Activated CD4-positive, CD25-positive, alpha-beta regulatory T cell treated with anti-CD3 and anti-CD28 coated beads, Interleukin-2, amount 50 U/mL, for 24 hours (primary cell): Measurements from ENCODE around the gene SFXN1.
"Not testable (repeated sequence)": the region's sequence is repeated elsewhere in the genome, so short reads cannot be mapped to it uniquely, and the experiment has no call there.

Experiments used
- ATAC-seq, 2 donors: fragments of 150-1000 bp; cut with Tn5 transposase; one replicate each; pipeline ENCODE4 v1.10.0; 2021; ENCODE audit warnings: mild to moderate bottlenecking in 1 of 2, moderate library complexity in 1 of 2

SFXN1 gene

GRCh38 chr5:175501759-175502158 is 23.4 kb downstream of the SFXN1 start:
- no peak for ATAC-seq

- ATAC-seq, result peak; percentile 67 to 78
These were observed 29.3 kb downstream of the SFXN1 start for GRCh38 chr5:175507671-175508070.

GRCh38 chr5:175508896-175509295 is 30.5 kb downstream of the SFXN1 start:
- no peak for ATAC-seq

GRCh38 chr5:175513297-175513696 is 34.9 kb downstream of the SFXN1 start:
- no peak for ATAC-seq

- no peak for ATAC-seq
These were observed 35.4 kb downstream of the SFXN1 start for GRCh38 chr5:175513726-175514125.

- ATAC-seq, result peak in 1 of 2 donors; percentile 2
These were observed 38.8 kb downstream of the SFXN1 start for GRCh38 chr5:175516933-175517823.

GRCh38 chr5:175517824-175518450 is 39.6 kb downstream of the SFXN1 start:
- ATAC-seq, result peak; percentile 73 to 75

DNA sequence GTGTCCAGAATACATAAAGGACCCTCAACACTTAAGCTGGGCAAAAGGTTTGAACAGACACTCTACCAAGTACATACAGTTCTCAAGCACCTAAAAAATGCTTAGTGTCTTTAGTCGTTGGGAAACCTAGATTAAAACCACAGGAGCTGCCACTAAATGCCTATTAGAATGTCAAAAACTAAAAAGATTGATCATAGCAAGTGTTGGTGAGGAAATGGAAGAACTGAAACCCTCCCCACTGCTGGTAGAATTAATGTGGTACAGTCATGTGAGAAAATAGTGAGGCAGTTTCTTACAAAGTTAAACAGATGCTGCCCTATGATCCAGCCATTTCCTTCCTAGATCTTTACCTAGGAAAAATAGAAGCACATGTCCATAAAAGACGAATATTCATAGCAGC is 40.6 kb downstream of the SFXN1 start:
- ATAC-seq, result no peak

- no peak for ATAC-seq
These were observed 42.0 kb downstream of the SFXN1 start for GRCh38 chr5:175520321-175520720.

GRCh38 chr5:175520873-175521272 is 42.5 kb downstream of the SFXN1 start:
- ATAC-seq, result peak in 1 of 2 donors; percentile 9

- ATAC-seq, result peak; percentile 42 to 55
These were observed 43.0 kb downstream of the SFXN1 start for GRCh38 chr5:175521313-175521833.

- no peak for ATAC-seq
These were observed 44.9 kb downstream of the SFXN1 start for GRCh38 chr5:175523292-175523691.

DNA sequence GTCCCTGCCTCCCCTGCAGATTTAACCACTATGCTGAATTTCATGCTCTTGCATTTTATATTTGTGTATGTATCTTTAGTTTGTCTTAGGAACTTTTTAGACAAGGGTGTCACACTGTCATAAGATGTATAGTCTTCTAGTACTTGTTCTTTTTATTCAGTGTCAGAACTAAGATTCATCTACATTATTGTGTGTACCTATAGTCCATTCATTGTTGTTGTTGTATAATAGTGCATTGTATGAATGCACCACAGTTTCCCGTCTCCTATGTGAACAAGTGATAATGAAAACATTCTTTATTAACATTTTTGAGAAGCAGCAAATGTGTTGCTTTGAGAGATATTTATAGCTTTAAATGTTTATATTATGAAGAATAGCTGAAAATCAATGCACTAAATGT is 45.9 kb downstream of the SFXN1 start:
- no peak for ATAC-seq

GRCh38 chr5:175526691-175527090 is 48.3 kb downstream of the SFXN1 start:
- ATAC-seq, result no peak

DNA sequence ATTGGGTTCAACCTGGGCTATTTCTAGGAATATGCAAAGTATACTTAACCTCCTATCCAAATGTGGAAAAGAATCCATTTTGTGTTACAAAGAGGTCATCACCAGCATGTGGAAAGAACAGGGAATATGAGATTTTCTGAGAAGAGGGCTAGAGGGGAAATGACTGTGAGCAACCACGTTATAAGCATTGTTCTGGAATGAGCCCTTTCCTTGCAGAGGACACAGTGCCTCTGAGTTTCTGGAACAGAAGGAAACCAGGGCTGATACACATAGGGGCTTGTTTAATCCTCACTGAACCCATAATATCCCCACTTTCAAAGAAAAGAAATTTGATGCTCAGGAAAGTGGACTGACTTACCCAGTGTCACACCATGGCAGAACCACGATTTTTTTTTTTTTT is 53.0 kb downstream of the SFXN1 start:
- ATAC-seq, result no peak

DNA sequence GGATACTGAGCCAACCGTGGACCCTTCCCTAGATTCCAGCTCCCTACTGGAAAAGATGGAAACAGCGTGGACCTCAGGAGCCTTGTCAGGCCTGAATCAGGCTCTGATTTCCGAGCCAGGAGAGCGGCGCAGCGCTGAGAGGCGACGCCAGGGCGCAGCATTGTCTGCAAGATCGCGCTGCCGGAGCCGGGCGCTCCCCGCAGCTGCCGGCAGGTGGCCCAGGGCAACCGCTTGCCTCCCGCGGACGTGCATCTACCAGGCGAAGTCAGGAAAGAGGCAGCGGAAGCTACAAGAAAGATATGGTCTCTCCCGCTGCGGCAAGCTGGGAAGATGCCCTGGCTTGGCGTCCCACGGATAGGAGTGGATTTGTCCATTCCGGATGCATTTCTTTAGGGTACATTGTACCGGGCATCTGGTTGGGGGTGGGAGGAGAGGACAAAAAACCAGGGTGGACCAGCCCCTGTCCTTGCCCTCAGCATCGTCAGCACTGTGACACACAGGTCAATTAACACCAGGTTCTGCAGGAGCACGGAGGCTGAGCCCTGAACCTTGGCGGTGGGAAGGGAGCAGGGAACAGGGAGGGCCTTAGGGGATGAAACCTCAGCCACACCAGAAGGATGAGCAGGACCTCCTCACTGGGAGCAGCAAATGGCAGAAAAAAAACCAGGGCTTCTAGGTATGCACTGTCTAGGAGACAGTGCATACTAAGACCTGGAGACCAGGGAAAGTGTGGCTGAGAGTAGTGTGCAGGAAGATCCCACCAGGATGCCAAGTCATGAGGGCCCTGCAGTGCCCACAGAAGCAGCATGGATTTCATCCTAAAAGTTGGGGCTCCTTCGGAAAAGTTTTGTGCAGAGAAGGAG is 55.9 kb downstream of the SFXN1 start:
- ATAC-seq, result peak; percentile 92 to 95

DNA sequence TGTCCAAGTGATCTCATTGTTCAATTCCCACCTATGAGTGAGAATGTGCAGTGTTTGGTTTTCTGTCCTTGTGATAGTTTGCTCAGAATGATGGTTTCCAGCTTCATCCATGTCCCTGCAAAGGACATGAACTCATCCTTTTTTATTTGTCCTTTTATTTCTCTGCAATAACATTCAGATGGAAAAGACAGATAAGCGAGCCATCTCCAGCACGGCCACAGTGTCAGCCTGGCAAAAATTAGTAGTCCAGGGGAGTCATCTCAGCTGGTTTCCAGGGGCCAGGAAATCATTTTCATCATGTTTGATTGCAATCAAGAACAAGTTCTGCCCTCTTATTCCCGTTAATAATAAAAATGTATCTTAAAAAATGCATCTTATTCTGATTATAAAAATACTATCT is 57.0 kb downstream of the SFXN1 start:
- not testable (repeated sequence) for ATAC-seq

DNA sequence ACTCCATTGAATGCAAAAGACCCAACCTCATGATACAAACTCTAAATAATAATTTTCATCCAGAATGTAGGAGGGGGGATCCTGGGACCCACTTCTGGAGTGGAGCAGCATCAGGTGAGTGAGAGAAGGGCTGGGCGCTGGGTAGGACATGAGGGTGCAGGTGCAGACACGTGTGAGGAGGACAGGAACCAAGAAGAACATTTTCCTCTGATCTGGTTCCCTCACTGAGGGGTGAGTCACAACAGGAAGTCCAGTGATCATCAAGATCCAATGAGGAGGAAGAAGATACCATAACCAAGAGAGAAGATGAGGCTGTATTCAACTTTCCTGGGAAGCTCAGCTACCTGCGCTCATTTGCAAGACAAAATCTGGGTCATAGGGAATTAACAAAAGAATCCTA is 57.4 kb downstream of the SFXN1 start:
- no peak for ATAC-seq

GRCh38 chr5:175538576-175538975 is 60.2 kb downstream of the SFXN1 start:
- no peak for ATAC-seq

DNA sequence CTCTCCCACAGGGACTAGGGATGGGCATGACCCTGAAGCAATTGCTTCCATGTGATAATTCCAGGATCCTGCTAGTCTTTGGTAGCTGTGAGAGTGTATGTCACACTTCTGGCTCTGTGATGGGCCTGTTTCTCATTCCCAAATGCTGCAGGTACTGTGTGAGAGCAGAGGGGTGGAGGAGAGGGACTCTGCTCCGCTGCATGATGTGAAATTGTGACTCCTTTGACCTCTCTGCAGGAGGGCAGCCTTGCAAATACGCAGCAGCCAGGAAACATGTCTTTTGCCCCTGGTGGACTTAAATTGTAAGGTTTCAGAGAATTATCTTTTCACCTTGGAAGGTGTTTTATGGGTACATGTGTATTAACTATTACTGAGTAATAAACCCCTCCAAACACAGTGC is 61.6 kb downstream of the SFXN1 start:
- ATAC-seq, result no peak

DNA sequence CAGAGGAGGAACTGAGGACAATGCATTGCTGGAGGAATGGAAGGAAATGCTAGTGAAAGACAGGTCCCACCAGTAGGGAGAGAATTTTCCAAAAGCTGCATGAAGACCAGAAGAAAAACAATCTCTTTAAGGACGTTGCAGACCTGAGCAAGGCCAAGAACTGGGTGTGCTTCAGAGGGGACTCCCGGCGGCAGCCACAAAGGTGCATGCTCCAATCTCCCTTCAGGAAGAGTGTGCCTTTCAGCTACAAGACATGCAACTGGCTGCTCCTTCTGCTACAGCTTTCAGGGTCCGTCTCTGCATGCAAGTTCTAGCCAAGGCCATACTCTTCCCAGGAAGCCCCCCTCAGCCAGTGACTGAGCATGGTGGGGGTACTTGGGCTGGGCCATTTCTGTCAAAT is 62.9 kb downstream of the SFXN1 start:
- ATAC-seq, result no peak

DNA sequence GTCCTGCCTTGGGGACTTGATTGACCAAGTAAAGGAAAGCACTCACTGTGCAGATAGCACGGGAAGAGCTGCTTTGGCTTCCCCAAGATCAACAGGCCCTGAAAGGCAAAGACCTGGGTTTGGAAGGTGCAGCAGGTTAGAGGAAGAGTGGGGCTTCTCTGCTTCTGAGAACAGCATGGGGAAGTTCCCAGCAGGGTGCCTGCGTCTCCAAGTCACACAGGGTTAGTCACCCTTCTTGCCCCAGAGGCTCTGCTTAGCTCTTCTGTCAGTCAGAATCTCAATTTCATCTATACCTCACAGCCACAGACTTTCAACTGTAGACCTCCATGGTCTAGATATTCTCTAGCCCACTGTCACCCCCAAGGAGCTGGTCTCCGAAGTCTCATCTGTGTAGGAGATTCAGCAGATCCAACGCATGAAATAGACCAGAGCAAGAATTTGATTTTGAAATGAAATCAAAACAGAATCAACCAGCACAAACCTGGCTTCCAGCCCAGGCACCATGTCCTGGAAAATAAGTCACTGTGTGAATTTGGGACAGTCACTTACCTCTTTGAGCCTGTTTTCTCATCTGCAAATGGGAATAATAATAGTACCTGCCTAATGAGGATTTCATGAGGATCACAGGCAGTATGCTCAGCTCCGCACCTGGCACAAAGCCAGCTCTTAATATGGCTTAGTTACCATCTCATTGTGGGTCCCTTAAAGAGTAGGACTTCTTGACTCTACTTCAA is 64.0 kb downstream of the SFXN1 start:
- ATAC-seq, result peak; percentile 98 to 100

DNA sequence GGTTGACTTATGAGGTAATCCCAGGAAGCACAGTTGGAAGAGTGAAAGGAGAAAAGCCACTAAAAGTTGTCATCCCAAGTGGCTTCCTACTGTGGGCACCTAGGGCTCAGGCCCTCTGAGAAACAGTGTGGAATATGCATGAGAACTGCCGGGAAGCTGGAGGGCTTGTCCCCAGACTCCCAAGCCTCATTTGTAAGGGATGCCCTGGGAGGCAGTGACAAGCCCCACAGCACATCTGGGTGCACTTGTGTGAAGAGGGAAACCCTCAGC is 64.5 kb downstream of the SFXN1 start:
- no peak for ATAC-seq
